Glomerular visceral epithelial cell (primary cell): ENCODE results near the gene ZNF92.
"Not testable (repeated sequence)": the region's sequence is repeated elsewhere in the genome, so short reads cannot be mapped to it uniquely, and the experiment has no call there.

ENCODE experiments used
- DNase-seq: peaks from one replicate; pipeline ENCODE4 v3.0.0-alpha.2; 2016; ENCODE audit errors: extremely low spot score

The ZNF92 gene

GRCh38 chr7:65429642-65430343, 56.1 kb downstream of the ZNF92 start:
- no peak for DNase-seq

DNA sequence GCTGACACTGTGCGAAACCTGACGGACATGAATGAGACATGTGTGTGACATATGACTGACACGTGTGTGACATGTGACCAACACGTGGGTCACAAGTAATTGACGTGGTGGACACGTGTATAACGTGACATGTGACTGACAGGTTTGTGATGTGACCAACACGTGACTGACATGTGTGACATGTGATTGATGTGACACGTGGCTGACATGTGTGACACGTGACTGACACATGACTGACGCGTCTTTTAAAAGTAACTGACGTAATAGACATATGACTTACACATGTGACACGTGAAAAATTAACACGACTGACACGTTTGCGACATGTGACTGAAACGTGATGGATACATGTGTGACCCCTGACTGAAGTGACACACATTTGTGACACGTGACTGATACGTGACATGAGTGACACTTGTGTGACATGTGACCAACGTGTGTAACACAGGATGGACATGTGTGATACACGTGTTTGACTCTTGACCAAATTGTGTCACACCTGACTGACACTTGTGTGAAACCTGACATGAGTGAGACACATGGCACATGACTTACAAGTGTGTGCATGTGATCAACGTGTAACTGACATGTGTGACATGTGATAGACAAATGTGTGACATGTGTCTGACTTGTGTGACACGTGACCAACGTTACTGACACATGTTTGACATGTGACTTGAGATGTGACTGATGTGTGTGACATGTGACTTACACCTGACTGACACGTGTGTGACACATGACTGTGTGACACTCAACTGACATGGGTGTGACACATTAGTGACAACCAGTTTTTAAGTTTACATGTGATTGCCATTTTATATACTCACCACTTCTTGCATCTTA, 56.9 kb downstream of the ZNF92 start:
- DNase-seq: no peak

DNA sequence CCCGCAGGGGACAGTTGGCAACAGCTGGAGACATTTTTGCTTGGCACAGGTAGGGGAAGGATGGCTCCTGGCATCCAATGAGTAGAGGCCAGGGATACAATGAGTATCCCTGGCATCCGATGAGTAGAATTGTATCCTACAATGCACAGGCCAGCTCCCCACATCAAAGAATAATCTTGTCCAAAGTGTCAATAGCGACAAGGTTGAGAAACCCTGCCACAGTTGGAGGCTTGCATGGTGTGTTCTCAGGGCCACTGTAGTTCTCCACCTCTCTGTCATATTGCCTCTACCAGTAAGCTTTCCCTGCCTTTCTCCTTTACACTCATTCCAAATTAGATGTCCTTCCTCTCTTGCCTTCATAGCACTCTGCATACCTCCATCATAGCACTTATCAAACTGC, 60.7 kb downstream of the ZNF92 start:
- no peak for DNase-seq

DNA sequence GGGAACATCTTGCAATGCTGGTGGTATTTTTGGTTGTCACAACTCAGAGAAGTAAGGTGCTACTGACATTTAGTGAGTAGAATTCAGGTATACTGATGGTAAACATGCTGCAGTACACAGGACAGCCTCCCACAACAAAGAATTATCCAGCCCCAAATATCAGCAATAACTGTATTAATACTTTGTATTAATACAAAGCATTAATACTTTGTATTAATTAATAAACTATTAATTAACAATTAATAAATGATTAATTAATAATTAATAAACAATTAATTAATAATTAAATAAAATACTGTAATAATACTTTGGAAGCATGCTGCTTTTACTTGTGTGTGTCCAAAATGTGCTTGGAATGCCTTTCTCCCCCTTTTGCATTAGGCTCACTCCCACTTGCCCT, 62.5 kb downstream of the ZNF92 start:
- DNase-seq: no peak

DNA sequence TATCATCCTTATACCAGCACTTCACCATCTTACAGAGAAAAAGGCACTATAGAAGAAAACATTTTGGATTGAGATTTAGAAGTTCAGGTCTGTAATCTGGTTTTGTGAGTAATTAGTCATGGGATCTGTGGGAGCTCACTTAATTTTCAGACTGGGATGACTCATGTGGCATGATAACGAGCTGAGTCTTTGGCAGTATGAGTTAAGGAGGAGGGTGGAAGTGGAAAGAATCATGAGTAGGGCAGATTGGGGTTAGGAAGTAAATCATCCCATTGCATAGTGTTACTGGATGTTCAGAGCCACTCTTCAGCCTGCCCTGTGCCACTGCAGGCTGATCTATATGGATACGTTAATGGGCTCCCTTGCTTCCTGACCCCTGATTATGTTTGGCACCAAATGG, 64.9 kb downstream of the ZNF92 start:
- peak; percentile 59 for DNase-seq

- peak; percentile 56 for DNase-seq
Observed at GRCh38 chr7:65441010-65441409, 67.4 kb downstream of the ZNF92 start.

GRCh38 chr7:65444205-65444842, 70.7 kb downstream of the ZNF92 start:
- no peak for DNase-seq

- DNase-seq: no peak
Observed at GRCh38 chr7:65444899-65445823, 71.5 kb downstream of the ZNF92 start.

GRCh38 chr7:65447041-65447440, 73.4 kb downstream of the ZNF92 start:
- DNase-seq: not testable (repeated sequence)

DNA sequence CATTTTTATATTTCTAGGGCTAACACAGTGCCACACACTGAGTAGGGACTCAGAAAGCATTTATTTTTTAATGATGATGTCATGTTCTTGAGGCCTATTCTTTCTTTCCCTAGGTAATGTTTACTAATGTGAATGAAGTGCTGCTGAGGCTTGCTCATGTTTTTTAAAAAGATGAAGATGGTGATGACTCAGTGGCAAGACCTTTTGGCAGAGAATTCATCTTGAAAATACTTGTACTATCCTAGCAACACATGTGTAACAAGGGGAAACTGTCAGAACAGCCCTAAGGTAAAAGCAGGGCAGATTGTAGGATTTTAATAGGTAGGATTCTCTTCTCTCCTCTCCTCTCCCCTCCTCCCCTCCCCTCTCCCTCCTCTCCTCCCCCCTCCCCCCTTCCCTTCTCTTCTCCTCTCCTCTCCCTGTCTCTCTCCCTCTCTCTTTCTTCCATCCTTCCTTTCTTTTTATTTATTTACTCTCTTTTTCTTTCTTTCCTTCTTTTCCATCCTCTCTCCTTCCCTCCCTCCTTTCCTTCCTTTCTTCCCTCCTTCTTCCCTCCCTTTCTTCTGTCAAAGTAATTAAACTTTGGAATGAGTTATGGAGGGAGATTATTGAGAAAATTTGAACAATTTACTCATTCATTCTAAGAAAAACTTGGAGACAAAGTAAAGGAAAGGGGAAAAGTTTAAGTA, 75.3 kb downstream of the ZNF92 start:
- DNase-seq: peak; percentile 61

GRCh38 chr7:65449505-65449852, 75.8 kb downstream of the ZNF92 start:
- DNase-seq: no peak
